EH (cell line): ENCODE data around the gene GSTCD.
"Not testable (repeated sequence)": the region's sequence is repeated elsewhere in the genome, so short reads cannot be mapped to it uniquely, and the experiment has no call there.

ENCODE experiments used
- DNase-seq: peaks from one replicate; pipeline ENCODE4 v3.0.0-alpha.2; 2015; ENCODE audit warnings: low read depth

Gene GSTCD

DNA sequence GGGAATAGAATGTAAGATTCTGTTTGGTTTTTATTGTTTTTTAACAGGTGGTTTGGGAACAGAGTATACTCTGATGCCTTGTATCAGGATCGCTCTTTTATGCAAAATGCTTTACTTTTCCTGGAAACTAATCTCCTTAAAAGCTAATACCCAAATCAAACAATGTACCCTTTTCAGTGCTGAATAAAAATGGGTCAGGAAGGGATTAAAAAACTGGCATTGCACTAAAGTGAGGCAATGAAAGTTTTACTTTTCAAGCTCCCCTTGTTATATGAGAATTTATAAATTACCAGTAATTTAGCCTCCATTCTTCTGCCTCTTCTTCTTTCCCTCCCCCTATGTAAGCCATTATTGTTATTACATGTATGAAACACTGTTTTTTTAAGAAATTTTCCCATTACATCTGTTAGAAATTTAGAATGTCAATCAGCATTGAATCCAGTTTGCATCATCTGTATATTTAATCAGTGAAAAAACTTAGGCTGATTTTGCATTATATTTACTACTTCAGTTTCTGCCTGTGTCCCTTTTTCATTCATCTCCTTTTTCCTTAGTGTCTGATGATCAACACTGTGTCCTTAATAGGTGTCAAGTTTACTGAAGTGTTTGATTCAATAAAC, 97.0 kb downstream of the GSTCD start:
- DNase-seq: no peak

DNA sequence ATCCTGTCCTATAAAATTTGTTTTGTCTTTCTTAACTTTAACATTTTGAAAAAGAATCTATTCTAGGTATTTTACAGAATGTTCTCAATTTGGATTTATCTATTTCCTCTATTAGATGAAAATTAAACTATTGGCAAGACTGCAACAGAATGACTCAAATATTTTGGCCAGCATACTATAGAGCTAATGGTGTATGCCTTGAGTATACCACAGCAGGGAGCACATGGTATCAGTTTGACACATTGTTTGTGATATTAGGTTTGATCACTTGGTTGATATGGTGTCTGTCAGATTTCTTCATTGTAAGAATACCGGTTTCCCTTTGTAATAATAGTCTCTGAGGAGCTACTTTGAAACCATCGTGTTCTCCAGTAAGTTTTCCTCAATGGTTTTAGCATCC, 98.9 kb downstream of the GSTCD start:
- DNase-seq: peak; percentile 25

GRCh38 chr4:105808030-105808749, 99.6 kb downstream of the GSTCD start:
- no peak for DNase-seq

GRCh38 chr4:105808750-105809041, 100.1 kb downstream of the GSTCD start:
- DNase-seq: peak; percentile 86

- peak; percentile 12 for DNase-seq
Measured at GRCh38 chr4:105815701-105816100, 107.1 kb downstream of the GSTCD start.

DNA sequence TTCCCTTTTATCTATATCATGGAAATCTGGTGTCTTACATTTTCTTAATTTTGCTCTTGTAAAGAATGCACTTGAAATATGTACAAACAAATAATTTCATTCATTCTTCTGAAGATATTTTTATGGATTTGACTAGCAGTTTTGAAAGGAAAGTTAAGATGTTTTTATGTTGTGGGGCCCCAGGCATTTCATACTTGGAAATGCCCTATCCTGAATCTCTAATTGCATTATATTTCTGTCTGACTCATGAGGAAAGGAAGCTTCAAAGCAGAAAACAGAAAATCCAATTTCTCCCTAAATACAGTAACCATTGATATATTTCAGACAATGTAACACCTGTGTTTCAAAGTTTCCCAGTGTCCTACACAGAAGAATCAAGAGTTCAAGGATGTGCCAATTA, 113.5 kb downstream of the GSTCD start:
- no peak for DNase-seq

DNA sequence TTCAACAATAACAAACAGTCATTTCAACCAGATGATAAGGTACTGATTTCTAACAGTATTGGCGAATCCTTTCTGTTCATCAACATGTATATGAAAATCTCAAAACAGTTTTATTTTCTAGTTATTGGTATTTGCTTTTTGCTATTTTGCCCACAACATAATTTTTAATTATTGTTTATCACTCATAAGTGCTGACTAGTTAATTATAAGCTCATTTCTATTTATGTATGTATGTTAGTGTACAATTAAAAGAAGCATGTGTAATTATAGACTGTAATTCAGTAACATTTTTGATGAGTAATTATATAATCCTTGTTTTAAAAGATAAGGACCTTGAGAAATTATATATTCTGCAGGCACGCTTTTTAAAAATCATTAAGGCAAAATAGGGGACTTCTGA, 119.5 kb downstream of the GSTCD start:
- no peak for DNase-seq

DNA sequence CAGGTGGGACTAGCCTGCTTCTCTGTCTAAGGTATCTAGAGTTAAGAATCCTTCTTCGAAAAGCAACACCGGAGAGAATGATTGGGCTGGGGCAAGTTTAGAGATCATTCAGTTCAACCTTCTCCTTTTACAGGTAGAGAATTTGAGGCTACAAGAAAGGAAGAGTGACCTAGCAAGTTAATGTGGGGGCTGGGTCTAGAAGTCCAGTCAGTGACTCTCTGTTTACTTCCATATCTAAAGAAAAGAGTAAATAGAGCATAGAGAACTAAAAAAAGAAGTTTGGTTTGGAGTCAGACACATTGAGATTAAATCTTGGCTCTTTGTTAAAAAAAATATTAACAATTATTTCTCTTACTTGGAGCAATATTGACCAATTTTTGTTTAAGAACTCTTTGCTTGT, 122.6 kb downstream of the GSTCD start:
- no peak for DNase-seq

DNA sequence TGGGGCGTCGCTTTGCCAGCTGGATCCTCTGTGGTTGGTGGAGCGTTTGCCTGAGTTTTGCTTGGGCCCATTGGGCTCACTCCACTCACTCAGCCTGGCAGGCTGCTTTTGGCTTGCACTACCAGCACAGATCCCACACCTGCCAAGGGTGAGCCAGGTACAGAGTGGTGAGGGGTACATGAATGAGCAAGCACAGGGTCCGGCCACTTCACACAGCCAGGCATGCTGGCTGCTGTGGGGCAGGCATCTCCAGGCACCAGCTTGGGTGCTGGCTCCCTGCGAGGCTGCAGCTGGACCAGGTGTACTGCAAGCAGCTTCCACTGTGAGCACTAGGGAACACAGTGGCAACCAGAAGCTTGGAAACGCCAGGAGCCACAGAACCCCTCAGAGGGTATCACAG, 126.6 kb downstream of the GSTCD start:
- DNase-seq: no peak

GRCh38 chr4:105836537-105836936, 128.0 kb downstream of the GSTCD start:
- no peak for DNase-seq

- DNase-seq: no peak
Measured at GRCh38 chr4:105837037-105837436, 128.5 kb downstream of the GSTCD start.

GRCh38 chr4:105838082-105838481, 129.5 kb downstream of the GSTCD start:
- DNase-seq: no peak

DNA sequence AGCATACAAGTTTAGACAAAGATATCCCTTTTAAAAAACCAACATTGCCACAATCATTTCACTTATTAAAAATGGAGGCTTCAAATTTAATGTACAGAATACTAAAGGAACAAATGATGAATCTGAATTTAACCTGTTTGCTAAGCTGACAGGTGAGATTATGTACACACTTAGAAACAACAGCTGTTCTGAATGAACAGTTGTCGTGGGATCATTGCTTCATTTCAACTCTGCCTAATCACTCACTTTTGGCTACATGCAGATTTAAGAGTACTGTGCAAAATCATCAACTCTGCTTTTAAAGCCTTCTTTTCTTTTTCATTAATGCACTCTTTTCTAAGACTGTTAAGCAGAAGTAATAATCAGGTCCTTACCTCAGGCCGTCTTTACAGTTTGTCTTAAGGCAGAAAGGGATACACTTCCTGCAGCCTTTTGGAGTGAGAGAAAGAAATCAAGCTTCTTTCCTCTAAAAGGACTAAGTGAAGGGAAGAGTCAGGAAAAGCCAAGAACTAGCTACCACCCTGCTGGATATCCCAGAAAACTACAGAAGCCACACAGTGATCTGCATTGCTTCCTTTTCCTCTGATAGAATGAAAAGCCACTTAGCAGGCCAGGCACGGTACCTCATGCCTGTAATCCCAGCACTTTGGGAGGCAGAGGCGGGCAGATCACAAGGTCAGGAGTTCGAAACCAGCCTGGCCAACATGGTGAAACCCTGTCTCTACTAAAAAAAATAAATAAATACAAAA, 132.0 kb downstream of the GSTCD start:
- DNase-seq: no peak

GRCh38 chr4:105843941-105844340, 135.4 kb downstream of the GSTCD start:
- DNase-seq: peak; percentile 52

DNA sequence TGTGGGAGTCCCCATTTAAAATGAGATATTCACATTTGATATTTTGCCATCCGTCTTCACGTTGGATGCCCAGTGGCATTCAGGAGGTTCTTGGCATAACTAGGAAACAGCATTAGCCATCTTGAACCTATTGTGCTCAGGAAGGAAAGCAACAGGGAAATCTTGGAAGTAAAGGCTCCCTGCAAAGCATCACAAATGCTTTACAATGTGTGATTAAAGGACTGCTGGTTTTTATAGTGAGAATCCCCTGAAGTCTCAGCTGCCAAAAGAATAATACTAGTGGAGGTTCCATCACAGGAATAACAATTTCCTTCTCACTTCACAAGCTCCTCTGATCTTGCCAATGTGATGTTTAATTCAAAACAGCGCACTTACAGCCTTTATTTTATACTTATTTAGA, 137.0 kb downstream of the GSTCD start:
- DNase-seq: no peak

- not testable (repeated sequence) for DNase-seq
Measured at GRCh38 chr4:105848359-105848758, 139.8 kb downstream of the GSTCD start.

GRCh38 chr4:105851196-105851595, 142.6 kb downstream of the GSTCD start:
- no peak for DNase-seq

- DNase-seq: not testable (repeated sequence)
Measured at GRCh38 chr4:105852230-105852629, 143.6 kb downstream of the GSTCD start.

GRCh38 chr4:105858466-105859040, 150.0 kb downstream of the GSTCD start:
- DNase-seq: no peak

GRCh38 chr4:105859233-105859632, 150.6 kb downstream of the GSTCD start:
- peak; percentile 72 for DNase-seq

DNA sequence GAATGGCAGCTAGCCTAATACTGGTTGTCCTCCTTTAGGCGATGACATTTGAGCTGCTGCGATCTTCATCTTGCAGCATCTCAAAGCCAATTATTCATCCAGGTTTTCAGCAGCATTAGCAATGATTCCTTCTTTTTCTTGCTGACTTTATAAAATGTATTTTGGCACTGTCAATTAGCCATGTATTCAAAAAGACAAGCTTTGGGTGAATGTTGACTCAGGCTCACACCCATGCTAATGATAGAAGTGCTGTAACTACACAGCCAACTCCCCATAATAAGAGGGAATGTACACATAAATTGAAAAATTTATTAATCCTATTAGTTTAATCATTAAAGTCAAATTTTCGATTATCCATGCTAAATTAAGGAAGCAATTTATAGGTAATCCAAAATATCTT, 162.4 kb downstream of the GSTCD start:
- no peak for DNase-seq

DNA sequence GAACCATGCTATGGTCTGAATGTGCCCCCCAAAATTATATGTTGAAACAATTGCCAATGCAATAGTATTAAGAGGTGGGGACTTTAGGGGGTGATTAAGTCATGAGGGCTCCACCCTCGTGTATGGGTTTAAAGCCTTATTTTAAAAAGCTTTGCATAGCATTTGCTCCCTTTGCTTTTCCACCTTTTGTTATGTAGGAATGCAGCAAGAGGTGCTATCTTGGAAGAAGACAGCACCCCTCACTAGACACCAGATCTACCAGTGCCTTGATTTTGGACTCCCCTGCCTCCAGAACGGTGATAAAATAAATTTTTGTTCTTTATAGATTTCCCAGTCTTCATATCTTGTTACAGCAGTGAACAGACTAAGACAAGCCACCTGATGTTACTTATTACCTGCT, 163.4 kb downstream of the GSTCD start:
- DNase-seq: no peak

DNA sequence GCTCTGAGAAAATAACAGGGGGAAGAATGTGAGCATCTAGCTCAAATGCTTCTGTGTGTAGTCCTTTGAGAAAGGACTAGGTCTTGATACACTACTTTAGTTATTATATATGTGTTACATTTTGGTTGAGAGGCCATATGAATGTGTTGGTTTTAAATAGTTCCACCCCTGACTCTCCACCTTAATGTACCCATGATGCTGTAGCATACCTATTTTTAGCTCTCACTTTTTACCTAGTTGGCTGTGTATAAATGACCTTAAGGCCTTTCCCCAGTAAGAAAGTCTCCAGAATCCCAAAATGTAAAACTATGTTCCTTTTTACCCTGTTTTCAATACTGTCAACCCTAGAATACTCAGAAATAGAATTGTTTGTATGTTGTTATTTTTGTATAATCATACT, 166.6 kb downstream of the GSTCD start:
- DNase-seq: no peak
